Endothelial cell of umbilical vein (primary cell): ENCODE measurements around the gene TUBB3. TPM values are rescaled to one million over a fixed set of nuclear protein-coding genes. Genes with fewer than 3 reads are reported as not detected.

Source experiments
- BruUV-seq: library from RNA; stranded (reverse); fragments of 400-500 nt; replicated peaks from 2 replicates; lab custom pipeline; 2021; lab: Mats Ljungman, UMichigan
- CTCF ChIA-PET: fragments of 300-600, 350-600 bp; sonication (Branson Sonifier 250); formaldehyde crosslinking; loops from one replicate; lab custom pipeline; 2021; ENCODE audit warnings: antibody characterized with exemption, inconsistent platforms; lab: Charles Lee
- POLR2A ChIA-PET: fragments of 300-600, 350-600 bp; sonication (Branson Sonifier 250); formaldehyde crosslinking; loops from one replicate; lab custom pipeline; 2021; ENCODE audit warnings: antibody characterized with exemption, inconsistent platforms; lab: Charles Lee
- DNase-seq: peaks from one replicate; pipeline ENCODE4 v3.0.0-alpha.2; 2011; ENCODE audit warnings: low read depth, low spot score
- FAIRE-seq: peaks from 2 replicates; lab custom pipeline; 2011; peaks lifted over from hg19 to GRCh38; lab: Jason Lieb, UNC
- H2AFZ ChIP-seq: 2 replicates; pipeline ENCODE4 v1.6.0; 2012; ENCODE audit warnings: low read depth, low read length, control low read depth, inconsistent platforms
- H3K27ac ChIP-seq: 2 replicates; pipeline ENCODE4 v1.5.1; 2011; ENCODE audit warnings: low read depth, mild to moderate bottlenecking, control low read depth, low read length, moderate library complexity; ENCODE audit not compliant: insufficient read depth
- H3K27me3 ChIP-seq, 2 experiments: 2 replicates each; pipeline versions ENCODE4 v1.6.0 to v1.6.1; 2011; ENCODE audit warnings: low read length in 2 of 2, mixed read lengths in 1 of 2; ENCODE audit not compliant: control insufficient read depth in 2 of 2, insufficient read depth in 2 of 2
- H3K36me3 ChIP-seq, 2 experiments: 2 replicates in 1 of 2; 3 replicates in 1 of 2; pipeline ENCODE4 v1.5.1; 2011; ENCODE audit warnings: low read length in 2 of 2, mild to moderate bottlenecking in 1 of 2, moderate library complexity in 1 of 2; ENCODE audit not compliant: control insufficient read depth in 2 of 2, insufficient read depth in 2 of 2; ENCODE audit errors: extremely low read depth in 1 of 2
- H3K4me1 ChIP-seq: 3 replicates; pipeline ENCODE4 v1.5.1; 2011; ENCODE audit warnings: mild to moderate bottlenecking, low read length; ENCODE audit not compliant: control insufficient read depth, insufficient read depth; ENCODE audit errors: extremely low read depth
- H3K4me2 ChIP-seq: 2 replicates; pipeline ENCODE4 v1.6.1; 2011; ENCODE audit warnings: low read length, control low read depth, mixed read lengths; ENCODE audit not compliant: insufficient read depth
- H3K4me3 ChIP-seq, 3 experiments: fragments of 200-600 bp in 1 of 3; sonication (generic), shearing (Covaris generic) in 1 of 3; replicated peaks in 1 of 3; 2 replicates each; pipeline ENCODE4 v1.5.1; 2011 to 2016; ENCODE audit warnings: control low read depth in 3 of 3, low read length in 3 of 3, mild to moderate bottlenecking in 2 of 3, inconsistent platforms in 1 of 3, low read depth in 1 of 3, moderate library complexity in 1 of 3; ENCODE audit not compliant: insufficient read depth in 1 of 3
- H3K79me2 ChIP-seq: 2 replicates; pipeline ENCODE4 v1.6.0; 2012; ENCODE audit warnings: low read length, inconsistent platforms; ENCODE audit not compliant: control insufficient read depth, insufficient read depth
- H3K9ac ChIP-seq: replicated peaks from 2 replicates; pipeline ENCODE3; 2011; ENCODE audit warnings: low read length, control low read depth; ENCODE audit not compliant: insufficient read depth; ENCODE audit errors: extremely low read depth
- H3K9me1 ChIP-seq: replicated peaks from 3 replicates; pipeline ENCODE4 v1.6.0; 2011; ENCODE audit warnings: mild to moderate bottlenecking, low read length; ENCODE audit not compliant: control insufficient read depth, insufficient read depth; ENCODE audit errors: extremely low read depth
- H3K9me3 ChIP-seq: replicated peaks from 2 replicates; pipeline ENCODE4 v1.5.1; 2012; ENCODE audit warnings: low read length, inconsistent platforms; ENCODE audit not compliant: control insufficient read depth, insufficient read depth
- H4K20me1 ChIP-seq: replicated peaks from 2 replicates; pipeline ENCODE3; 2011; ENCODE audit warnings: mild to moderate bottlenecking, low read length; ENCODE audit not compliant: control insufficient read depth, insufficient read depth; ENCODE audit errors: extremely low read depth
- EZH2 ChIP-seq: IDR thresholded peaks from 2 replicates; pipeline ENCODE4 v1.6.1; 2012; ENCODE audit warnings: borderline replicate concordance, low read depth, mild to moderate bottlenecking, moderate library complexity, low read length, inconsistent platforms; ENCODE audit not compliant: severe bottlenecking
- FOS ChIP-seq: IDR thresholded peaks from 2 replicates; pipeline ENCODE4 v1.6.1; 2011; ENCODE audit warnings: mild to moderate bottlenecking, low read length, moderate library complexity, borderline replicate concordance; ENCODE audit not compliant: insufficient read depth
- GATA2 ChIP-seq: IDR thresholded peaks from 2 replicates; pipeline ENCODE4 v1.7.0; 2011; ENCODE audit warnings: low read depth, mild to moderate bottlenecking, moderate library complexity, mixed read lengths, low read length; ENCODE audit not compliant: insufficient read length, insufficient read depth
- JUN ChIP-seq: IDR thresholded peaks from 2 replicates; pipeline ENCODE4 v1.6.1; 2011; ENCODE audit warnings: borderline replicate concordance, low read depth; ENCODE audit not compliant: insufficient read length, insufficient read depth
- MYC ChIP-seq: IDR thresholded peaks from one replicate; pipeline ENCODE4 v1.6.1; 2011; ENCODE audit warnings: mild to moderate bottlenecking, low read depth, low read length
- POLR2A ChIP-seq: IDR thresholded peaks from 2 replicates; pipeline ENCODE4 v1.6.1; 2012; ENCODE audit warnings: low read depth, mild to moderate bottlenecking, control low read depth, low read length
- POLR2AphosphoS5 ChIP-seq: IDR thresholded peaks from 2 replicates; pipeline ENCODE4 v1.6.1; 2012; ENCODE audit warnings: low read depth, mild to moderate bottlenecking, control low read depth, low read length, moderate library complexity; ENCODE audit not compliant: insufficient read depth
- dilution Hi-C: fragments of 300-500 bp; cut with MboI; formaldehyde crosslinking; loops from one replicate; pipeline ENCODE4 v1.15.0; 2019; ENCODE audit warnings: low sequenced_read_pairs; ENCODE audit not compliant: extremely low pct_ligation_motif_present
- intact Hi-C: fragments of 100-400 bp; cut with micrococcal nuclease; formaldehyde crosslinking; loops from one replicate; pipeline ENCODE4 v1.10.0; 2022
- polyA plus RNA-seq, 4 experiments: library from polyadenylated mRNA; depleted of rRNA in 3 of 4; stranded (reverse) in 3 of 4; unstranded in 1 of 4; fragments of >200 nt; gene quantifications; 2 replicates each; pipeline versions ENCODE4 v1.2.1 to v1.2.3, GENCODE V29; 2011 to 2012; ENCODE audit warnings: missing spikeins in 1 of 4
- total RNA-seq: library from RNA; stranded (reverse); gene quantifications from 2 replicates; pipeline ENCODE4 v1.2.3, GENCODE V29; 2021
- TF ChIP-seq, protein P1 (sequence below): IDR thresholded peaks from 2 replicates; pipeline ENCODE4 v1.6.1; 2011; ENCODE audit not compliant: insufficient read depth, insufficient read length

Gene TUBB3
- total and polyA plus RNA-seq, 2 donors (not counting 3 experiments of a cell fraction or from before 2014, with no cell fraction given): 170 to 215 TPM

DNA sequence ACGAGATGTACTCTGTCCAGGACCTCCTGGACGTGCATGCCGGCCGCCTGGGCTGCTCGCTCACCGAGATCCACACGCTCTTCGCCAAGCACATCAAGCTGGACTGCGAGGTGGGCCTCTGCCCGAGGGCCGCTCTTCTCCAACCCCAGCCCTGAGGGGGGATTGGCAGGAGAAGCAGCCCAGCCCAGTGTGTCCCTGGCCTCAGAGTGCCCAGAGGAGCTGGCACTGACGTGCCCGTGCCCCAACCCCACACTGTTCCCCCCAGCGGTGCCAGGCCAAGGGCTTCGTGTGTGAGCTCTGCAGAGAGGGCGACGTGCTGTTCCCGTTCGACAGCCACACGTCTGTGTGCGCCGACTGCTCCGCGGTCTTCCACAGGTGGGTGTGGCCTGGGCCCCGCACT is 41.1 kb downstream of the TUBB3 start:
- ChIA-PET POLR2A (no interaction called here), CTCF (no interaction called here)
- no peaks in the 10 kb centered on the region for H3K79me2 ChIP-seq
- H4K20me1 ChIP-seq: no peaks in the 10 kb centered on the region
- DNase-seq (no peak), FAIRE-seq (no peak)
- H3K4me3 ChIP-seq: no peak overlapping the region
- H3K36me3 ChIP-seq: peaks cover 5 to 17% of the 10 kb centered on the region in 2 experiments
- H2AFZ ChIP-seq: no peak overlapping the region
- H3K27ac ChIP-seq: no peak overlapping the region
- H3K4me2 ChIP-seq: no peak overlapping the region
- no peaks in the 10 kb centered on the region for H3K4me1 ChIP-seq
- no TSS peak for BruUV-seq
- intact Hi-C loops: no loop called here
- no peak overlapping the region for H3K9ac ChIP-seq
- no peaks in the 10 kb centered on the region for H3K9me3 ChIP-seq
- dilution Hi-C loops: no loop called here
- TF ChIP-seq POLR2AphosphoS5: no peak
- no peak for TF ChIP-seq EZH2
- no peak for TF ChIP-seq MYC
- no peak for TF ChIP-seq POLR2A
- TF ChIP-seq JUN: no peak
- no peak for TF ChIP-seq FOS
- no peak for TF ChIP-seq GATA2
- TF ChIP-seq, protein P1, sequence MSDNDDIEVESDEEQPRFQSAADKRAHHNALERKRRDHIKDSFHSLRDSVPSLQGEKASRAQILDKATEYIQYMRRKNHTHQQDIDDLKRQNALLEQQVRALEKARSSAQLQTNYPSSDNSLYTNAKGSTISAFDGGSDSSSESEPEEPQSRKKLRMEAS: no peak
- no peaks in the 10 kb centered on the region for H3K9me1 ChIP-seq
- no peaks in the 10 kb centered on the region for H3K27me3 ChIP-seq
